HepG2 (cell line): ENCODE measurements around the gene ADH5. TPM values are rescaled to one million over a fixed set of nuclear protein-coding genes. Genes with fewer than 3 reads are reported as not detected.

Experiments used
- CBX2 ChIP-seq, 2 experiments: fragments of 200-600 bp in 1 of 2; sonication (generic); formaldehyde crosslinking in 1 of 2; IDR thresholded peaks; 2 replicates each; pipeline versions ENCODE4 v1.7.0 to v1.8.1; 2018 to 2022; ENCODE audit warnings: low read depth in 2 of 2, low read length in 1 of 2, mild to moderate bottlenecking in 1 of 2, missing genetic modification reagents in 1 of 2
- FOSL2 ChIP-seq: sonication (generic); formaldehyde crosslinking; IDR thresholded peaks from 2 replicates; pipeline ENCODE4 v1.4.0; 2020; ENCODE audit warnings: missing genetic modification reagents
- GABPB1 ChIP-seq: IDR thresholded peaks from 2 replicates; pipeline ENCODE4 v1.6.1; 2016; ENCODE audit warnings: mild to moderate bottlenecking, missing genetic modification reagents, moderate library complexity, missing compliant biosample characterization
- JUN ChIP-seq: sonication (generic); formaldehyde crosslinking; IDR thresholded peaks from 2 replicates; pipeline ENCODE4 v1.4.0; 2020; ENCODE audit warnings: mild to moderate bottlenecking, missing genetic modification reagents
- KDM5B ChIP-seq: sonication (generic); formaldehyde crosslinking; IDR thresholded peaks from 2 replicates; pipeline ENCODE4 v1.4.0; 2020; ENCODE audit warnings: missing genetic modification reagents, mild to moderate bottlenecking, borderline replicate concordance
- NFE2 ChIP-seq: sonication (generic); formaldehyde crosslinking; IDR thresholded peaks from 2 replicates; pipeline ENCODE4 v1.4.0; 2020; ENCODE audit warnings: missing genetic modification reagents
- NFE2L2 ChIP-seq: fragments of 150-350 bp; IDR thresholded peaks from 2 replicates; pipeline ENCODE4 v1.6.1; 2014; ENCODE audit warnings: low read length
- NPAS2 ChIP-seq: sonication (generic); formaldehyde crosslinking; IDR thresholded peaks from 2 replicates; pipeline ENCODE4 v1.8.0; 2022; ENCODE audit warnings: mild to moderate bottlenecking, missing genetic modification reagents, borderline replicate concordance
- NRL ChIP-seq: sonication (generic); formaldehyde crosslinking; IDR thresholded peaks from 2 replicates; pipeline ENCODE4 v1.5.0; 2020; ENCODE audit warnings: missing genetic modification reagents, mild to moderate bottlenecking, moderate library complexity, borderline replicate concordance
- RFX3 ChIP-seq: IDR thresholded peaks from 2 replicates; pipeline ENCODE4 v1.6.1; 2016; ENCODE audit warnings: missing biosample characterization, missing genetic modification reagents
- SALL2 ChIP-seq: sonication (generic); formaldehyde crosslinking; IDR thresholded peaks from 2 replicates; pipeline ENCODE4 v1.8.1; 2023; ENCODE audit warnings: mild to moderate bottlenecking, missing genetic modification reagents, inconsistent platforms
- SMAD9 ChIP-seq: sonication (generic); formaldehyde crosslinking; IDR thresholded peaks from 2 replicates; pipeline ENCODE4 v1.5.1; 2020; ENCODE audit warnings: mild to moderate bottlenecking, missing genetic modification reagents
- SOX5 ChIP-seq: IDR thresholded peaks from 2 replicates; pipeline ENCODE4 v1.6.1; 2016; ENCODE audit warnings: borderline replicate concordance
- TOE1 ChIP-seq: sonication (generic); formaldehyde crosslinking; IDR thresholded peaks from 2 replicates; pipeline ENCODE4 v1.4.0; 2020; ENCODE audit warnings: mild to moderate bottlenecking, missing genetic modification reagents
- ZNF446 ChIP-seq: sonication (generic); formaldehyde crosslinking; IDR thresholded peaks from 2 replicates; pipeline ENCODE4 v1.5.0; 2020; ENCODE audit warnings: mild to moderate bottlenecking, missing genetic modification reagents
- ZNF468 ChIP-seq: sonication (generic); formaldehyde crosslinking; IDR thresholded peaks from 2 replicates; pipeline ENCODE4 v1.8.0; 2022; ENCODE audit warnings: mild to moderate bottlenecking, moderate library complexity, missing genetic modification reagents
- ZNF580 ChIP-seq: IDR thresholded peaks from 2 replicates; pipeline ENCODE4 v1.6.1; 2016; ENCODE audit warnings: low read depth, borderline replicate concordance
- ZNF720 ChIP-seq: sonication (generic); formaldehyde crosslinking; IDR thresholded peaks from 2 replicates; pipeline ENCODE4 v1.4.0; 2020; ENCODE audit warnings: missing genetic modification reagents
- ZNF775 ChIP-seq: sonication (generic); formaldehyde crosslinking; IDR thresholded peaks from 2 replicates; pipeline ENCODE4 v1.4.0; 2020; ENCODE audit warnings: missing genetic modification reagents, mild to moderate bottlenecking, moderate library complexity, borderline replicate concordance
- polyA plus RNA-seq, 8 experiments: library from polyadenylated mRNA; depleted of rRNA in 3 of 8; stranded (reverse) in 7 of 8; unstranded in 1 of 8; fragments of >200 nt; fragmentation: Illumina TruSeq in 4 of 8; extraction: Trizol in 4 of 8; gene quantifications; 2 replicates each; pipeline versions ENCODE4 v1.2.1 to v1.2.3, GENCODE V29; 2011 to 2016; ENCODE audit warnings: low read depth in 4 of 8, missing spikeins in 1 of 8, mixed read lengths in 1 of 8; ENCODE audit not compliant: insufficient read depth in 1 of 8
- total RNA-seq, 5 experiments: library from RNA; depleted of rRNA; stranded (reverse); fragments of >200 nt; fragmentation: Illumina TruSeq; extraction: Trizol; gene quantifications; 2 replicates each; pipeline ENCODE4 v1.2.3, GENCODE V29; 2016; ENCODE audit warnings: low read depth in 1 of 5
- TF ChIP-seq, protein P1 (sequence below): sonication (generic); formaldehyde crosslinking; IDR thresholded peaks from 2 replicates; pipeline ENCODE4 v1.5.0; 2020; ENCODE audit warnings: mild to moderate bottlenecking, missing genetic modification reagents
- TF ChIP-seq, protein P2 (sequence below): sonication (generic); formaldehyde crosslinking; IDR thresholded peaks from 2 replicates; pipeline ENCODE4 v1.9.0; 2021; ENCODE audit warnings: missing genetic modification reagents, mild to moderate bottlenecking, borderline replicate concordance
- TF ChIP-seq, protein P3 (sequence below): sonication (generic); formaldehyde crosslinking; IDR thresholded peaks from 2 replicates; pipeline ENCODE4 v1.4.0; 2020; ENCODE audit warnings: missing genetic modification reagents, borderline replicate concordance

Gene ADH5
- total and polyA plus RNA-seq, 2 of the 13 experiments (the other 11 are each of a cell fraction or from before 2014, with no cell fraction given), result 349 to 512 TPM

DNA sequence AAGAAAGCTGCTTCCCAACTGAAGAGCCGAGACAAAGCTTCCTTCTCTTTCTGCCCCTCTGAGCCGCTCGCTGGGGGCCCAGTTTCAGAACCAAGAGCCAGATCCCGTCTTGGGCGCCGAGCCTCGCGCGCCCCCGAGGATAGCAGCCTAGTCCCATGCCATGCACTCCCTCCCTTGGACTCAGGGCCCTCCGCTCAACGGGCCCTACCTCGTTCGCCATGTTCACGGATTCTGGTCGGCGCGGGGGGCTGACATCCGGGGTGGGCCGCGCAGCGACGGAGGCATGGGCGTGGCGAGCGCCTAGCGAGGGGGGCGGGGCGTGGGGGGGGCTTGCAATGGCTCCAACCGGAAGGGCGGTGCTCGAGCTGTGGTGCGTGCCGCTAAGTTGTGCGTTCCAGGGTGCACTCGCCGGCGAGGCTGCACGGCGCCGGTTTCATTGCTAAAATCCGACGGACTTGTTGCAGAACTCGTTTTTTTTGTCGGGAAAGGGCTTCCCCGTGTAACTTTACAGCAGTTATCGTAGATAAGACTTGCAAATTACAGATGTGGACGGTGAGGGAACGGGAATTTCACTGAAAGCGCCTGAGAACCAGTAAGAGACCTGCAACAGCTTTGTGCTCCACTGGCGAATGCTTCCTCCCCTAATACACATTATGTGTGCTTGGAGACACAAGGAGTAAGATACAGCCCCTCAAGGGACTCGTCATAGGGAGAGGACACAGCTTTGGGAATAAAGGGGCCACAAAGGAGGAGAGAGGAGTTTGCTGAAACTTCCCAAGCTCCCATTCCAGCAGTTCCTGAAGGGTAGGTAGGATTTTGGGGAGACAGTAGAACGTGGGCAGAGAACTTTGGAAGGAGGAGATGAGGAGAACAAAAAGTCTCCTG is at the start of gene ADH5 (continued):
- 0 out of 2 replicates have a peak, but pooled peaks have one; percentile 65 for TF ChIP-seq ZNF775 (CRISPR knock-in tag)
- no peak; the same call in 1 of the 2 replicates for TF ChIP-seq TOE1
- no peak for TF ChIP-seq NFE2L2
- 0 out of 2 replicates have a peak, but pooled peaks have one; percentile 15 for TF ChIP-seq FOSL2 (CRISPR knock-in tag)
- TF ChIP-seq RFX3 (CRISPR knock-in tag), result no peak
- no peak for TF ChIP-seq CBX2 (IDR thresholded peaks at IDR 0.05; ENCODE audit: low read depth, low read length)
- TF ChIP-seq CBX2 (CRISPR knock-in tag; IDR thresholded peaks at IDR 0.05; ENCODE audit: low read depth), result no peak
- TF ChIP-seq, protein P1, sequence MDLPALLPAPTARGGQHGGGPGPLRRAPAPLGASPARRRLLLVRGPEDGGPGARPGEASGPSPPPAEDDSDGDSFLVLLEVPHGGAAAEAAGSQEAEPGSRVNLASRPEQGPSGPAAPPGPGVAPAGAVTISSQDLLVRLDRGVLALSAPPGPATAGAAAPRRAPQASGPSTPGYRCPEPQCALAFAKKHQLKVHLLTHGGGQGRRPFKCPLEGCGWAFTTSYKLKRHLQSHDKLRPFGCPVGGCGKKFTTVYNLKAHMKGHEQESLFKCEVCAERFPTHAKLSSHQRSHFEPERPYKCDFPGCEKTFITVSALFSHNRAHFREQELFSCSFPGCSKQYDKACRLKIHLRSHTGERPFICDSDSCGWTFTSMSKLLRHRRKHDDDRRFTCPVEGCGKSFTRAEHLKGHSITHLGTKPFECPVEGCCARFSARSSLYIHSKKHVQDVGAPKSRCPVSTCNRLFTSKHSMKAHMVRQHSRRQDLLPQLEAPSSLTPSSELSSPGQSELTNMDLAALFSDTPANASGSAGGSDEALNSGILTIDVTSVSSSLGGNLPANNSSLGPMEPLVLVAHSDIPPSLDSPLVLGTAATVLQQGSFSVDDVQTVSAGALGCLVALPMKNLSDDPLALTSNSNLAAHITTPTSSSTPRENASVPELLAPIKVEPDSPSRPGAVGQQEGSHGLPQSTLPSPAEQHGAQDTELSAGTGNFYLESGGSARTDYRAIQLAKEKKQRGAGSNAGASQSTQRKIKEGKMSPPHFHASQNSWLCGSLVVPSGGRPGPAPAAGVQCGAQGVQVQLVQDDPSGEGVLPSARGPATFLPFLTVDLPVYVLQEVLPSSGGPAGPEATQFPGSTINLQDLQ, result peak; percentile 77; the same call in 1 of the 2 replicates
- TF ChIP-seq NPAS2 (CRISPR knock-in tag), result no peak
- TF ChIP-seq SOX5 (CRISPR knock-in tag), result peak; percentile 9; the same call in 1 of the 2 replicates
- peak; percentile 92; the same call in 1 of the 2 replicates for TF ChIP-seq GABPB1 (CRISPR knock-in tag)
- TF ChIP-seq NFE2 (CRISPR knock-in tag), result no peak
- peak; percentile 54; the same call in 1 of the 2 replicates for TF ChIP-seq JUN (CRISPR knock-in tag)
- peak; percentile 28; the same call in 1 of the 2 replicates for TF ChIP-seq KDM5B (CRISPR knock-in tag)
- TF ChIP-seq SMAD9 (CRISPR knock-in tag), result no peak
- no peak; the same call in 1 of the 2 replicates for TF ChIP-seq SALL2 (CRISPR knock-in tag)
- no peak for TF ChIP-seq ZNF720 (CRISPR knock-in tag)
- peak; percentile 36; the same call in 1 of the 2 replicates for TF ChIP-seq NRL (CRISPR knock-in tag)
- TF ChIP-seq ZNF580, result peak; percentile 54; the same call in 1 of the 2 replicates
- no peak for TF ChIP-seq ZNF468 (CRISPR knock-in tag)
- TF ChIP-seq, protein P2, sequence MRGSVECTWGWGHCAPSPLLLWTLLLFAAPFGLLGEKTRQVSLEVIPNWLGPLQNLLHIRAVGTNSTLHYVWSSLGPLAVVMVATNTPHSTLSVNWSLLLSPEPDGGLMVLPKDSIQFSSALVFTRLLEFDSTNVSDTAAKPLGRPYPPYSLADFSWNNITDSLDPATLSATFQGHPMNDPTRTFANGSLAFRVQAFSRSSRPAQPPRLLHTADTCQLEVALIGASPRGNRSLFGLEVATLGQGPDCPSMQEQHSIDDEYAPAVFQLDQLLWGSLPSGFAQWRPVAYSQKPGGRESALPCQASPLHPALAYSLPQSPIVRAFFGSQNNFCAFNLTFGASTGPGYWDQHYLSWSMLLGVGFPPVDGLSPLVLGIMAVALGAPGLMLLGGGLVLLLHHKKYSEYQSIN (CRISPR knock-in tag), result no peak
- TF ChIP-seq, protein P3, sequence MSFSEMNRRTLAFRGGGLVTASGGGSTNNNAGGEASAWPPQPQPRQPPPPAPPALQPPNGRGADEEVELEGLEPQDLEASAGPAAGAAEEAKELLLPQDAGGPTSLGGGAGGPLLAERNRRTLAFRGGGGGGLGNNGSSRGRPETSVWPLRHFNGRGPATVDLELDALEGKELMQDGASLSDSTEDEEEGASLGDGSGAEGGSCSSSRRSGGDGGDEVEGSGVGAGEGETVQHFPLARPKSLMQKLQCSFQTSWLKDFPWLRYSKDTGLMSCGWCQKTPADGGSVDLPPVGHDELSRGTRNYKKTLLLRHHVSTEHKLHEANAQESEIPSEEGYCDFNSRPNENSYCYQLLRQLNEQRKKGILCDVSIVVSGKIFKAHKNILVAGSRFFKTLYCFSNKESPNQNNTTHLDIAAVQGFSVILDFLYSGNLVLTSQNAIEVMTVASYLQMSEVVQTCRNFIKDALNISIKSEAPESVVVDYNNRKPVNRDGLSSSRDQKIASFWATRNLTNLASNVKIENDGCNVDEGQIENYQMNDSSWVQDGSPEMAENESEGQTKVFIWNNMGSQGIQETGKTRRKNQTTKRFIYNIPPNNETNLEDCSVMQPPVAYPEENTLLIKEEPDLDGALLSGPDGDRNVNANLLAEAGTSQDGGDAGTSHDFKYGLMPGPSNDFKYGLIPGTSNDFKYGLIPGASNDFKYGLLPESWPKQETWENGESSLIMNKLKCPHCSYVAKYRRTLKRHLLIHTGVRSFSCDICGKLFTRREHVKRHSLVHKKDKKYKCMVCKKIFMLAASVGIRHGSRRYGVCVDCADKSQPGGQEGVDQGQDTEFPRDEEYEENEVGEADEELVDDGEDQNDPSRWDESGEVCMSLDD (CRISPR knock-in tag), result peak; percentile 18; the same call in 1 of the 2 replicates
- TF ChIP-seq ZNF446 (CRISPR knock-in tag), result 0 out of 2 replicates have a peak, but pooled peaks have one; percentile 17
